DOHH2 (cell line): ENCODE measurements around the gene PRR23C.

Experiments
- H3F3A ChIP-seq: fragments of 200-600 bp; sonication (generic), shearing (Covaris generic); 2 replicates; pipeline ENCODE4 v1.6.0; 2016; ENCODE audit warnings: antibody characterized with exemption, mild to moderate bottlenecking; ENCODE audit not compliant: control insufficient read depth, insufficient read depth
- H3K27ac ChIP-seq: fragments of 200-600 bp; sonication (generic); 2 replicates; pipeline ENCODE4 v1.5.1; 2014; ENCODE audit warnings: low read depth, mild to moderate bottlenecking, low read length, moderate library complexity
- H3K27me3 ChIP-seq: fragments of 200-600 bp; sonication (generic); 2 replicates; pipeline ENCODE4 v1.6.1; 2014; ENCODE audit warnings: mild to moderate bottlenecking, low read length, mixed read lengths; ENCODE audit not compliant: control insufficient read depth
- H3K36me3 ChIP-seq: fragments of 200-600 bp; sonication (generic); 2 replicates; pipeline ENCODE4 v1.6.1; 2014; ENCODE audit warnings: mild to moderate bottlenecking, low read length, moderate library complexity, mixed read lengths; ENCODE audit not compliant: control insufficient read depth
- H3K4me1 ChIP-seq: fragments of 200-600 bp; sonication (generic); 2 replicates; pipeline ENCODE4 v1.6.1; 2014; ENCODE audit warnings: mild to moderate bottlenecking, low read length, mixed read lengths; ENCODE audit not compliant: control insufficient read depth
- H3K4me2 ChIP-seq: fragments of 200-600 bp; sonication (generic); 2 replicates; pipeline ENCODE4 v1.6.0; 2014; ENCODE audit warnings: mild to moderate bottlenecking, low read length, moderate library complexity
- H3K4me3 ChIP-seq: fragments of 200-600 bp; sonication (generic); 2 replicates; pipeline ENCODE4 v1.5.1; 2014; ENCODE audit warnings: mild to moderate bottlenecking, low read length, mixed read lengths
- H3K79me2 ChIP-seq: fragments of 200-600 bp; sonication (generic); 2 replicates; pipeline ENCODE4 v1.6.1; 2014; ENCODE audit warnings: mild to moderate bottlenecking, low read length, mixed read lengths; ENCODE audit not compliant: control insufficient read depth
- H3K9me2 ChIP-seq: fragments of 200-600 bp; sonication (generic); replicated peaks from 2 replicates; pipeline ENCODE4 v1.6.1; 2014; ENCODE audit warnings: mild to moderate bottlenecking, low read length, mixed read lengths; ENCODE audit not compliant: control insufficient read depth
- H3K9me3 ChIP-seq: fragments of 200-600 bp; sonication (generic); 2 replicates; pipeline ENCODE4 v1.6.1; 2014; ENCODE audit warnings: antibody characterized with exemption, low read length, mixed read lengths; ENCODE audit not compliant: control insufficient read depth, insufficient read depth
- H4K20me1 ChIP-seq: fragments of 200-600 bp; sonication (generic); 2 replicates; pipeline ENCODE4 v1.6.0; 2014; ENCODE audit warnings: low read depth, mild to moderate bottlenecking, antibody characterized with exemption, low read length, moderate library complexity; ENCODE audit not compliant: control insufficient read depth, insufficient read depth
- EZH2phosphoT487 ChIP-seq: fragments of 200-600 bp; sonication (generic); IDR thresholded peaks from 2 replicates; pipeline ENCODE4 v1.6.1; 2017; ENCODE audit warnings: borderline replicate concordance, mild to moderate bottlenecking, antibody characterized with exemption, low read length, moderate library complexity, mixed read lengths
- TF ChIP-seq, protein P1 (sequence below): fragments of 200-600 bp; sonication (generic); IDR thresholded peaks from one replicate; pipeline ENCODE4 v1.5.1; 2014; ENCODE audit warnings: antibody characterized with exemption, mild to moderate bottlenecking, low read depth, low read length; ENCODE audit not compliant: poor library complexity, severe bottlenecking

PRR23C gene

DNA sequence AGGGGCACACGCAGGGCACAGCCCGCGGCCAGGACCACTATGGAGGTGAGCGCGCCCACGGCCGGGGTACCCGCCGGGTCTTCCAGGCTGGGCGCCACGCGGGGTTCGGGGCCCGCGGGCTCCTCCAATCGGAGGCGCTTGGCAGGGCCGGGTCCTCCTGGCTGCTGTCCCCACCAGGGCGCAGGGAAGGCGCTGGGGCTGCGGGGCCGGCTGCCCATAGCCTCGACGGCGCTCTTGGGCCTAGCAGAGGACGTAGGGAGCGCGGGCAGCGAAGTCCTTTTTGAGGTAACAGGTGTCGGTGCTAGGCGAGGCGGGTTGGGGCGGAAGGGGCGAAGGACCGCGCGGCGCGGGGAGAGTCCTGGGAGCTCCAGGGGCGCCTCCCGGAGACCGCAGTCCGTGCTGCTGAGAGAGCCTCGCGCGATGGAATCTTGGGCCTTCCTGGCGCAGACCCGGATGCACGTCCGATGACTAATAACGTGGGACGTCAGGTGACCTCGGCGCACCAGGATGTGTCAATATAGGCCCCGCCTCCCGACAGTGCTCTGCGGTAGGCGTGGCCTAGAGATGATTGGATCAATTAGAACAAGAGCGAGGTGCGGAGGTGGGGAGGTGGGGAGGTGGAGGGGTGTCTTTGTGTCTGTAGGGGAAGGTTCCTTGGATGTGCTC is 38.5 kb downstream of the PRR23C start, which contains the start of gene PRR23A:
Gene PRR23A, minus strand, starts transcription at position 218 of the 666 bp plus-strand sequence. Its CDS starts 0 bp downstream, at position 218.
- no peak within 1 kb of the TSS for H3K4me2 ChIP-seq
- H3F3A ChIP-seq = no peaks in the 10 kb centered on the region
- H3K9me3 ChIP-seq = no peaks in the 10 kb centered on the region
- H3K36me3 ChIP-seq = no peaks in the 10 kb centered on the region
- H3K4me1 ChIP-seq = no peaks in the 10 kb centered on the region
- TF ChIP-seq, protein P1, sequence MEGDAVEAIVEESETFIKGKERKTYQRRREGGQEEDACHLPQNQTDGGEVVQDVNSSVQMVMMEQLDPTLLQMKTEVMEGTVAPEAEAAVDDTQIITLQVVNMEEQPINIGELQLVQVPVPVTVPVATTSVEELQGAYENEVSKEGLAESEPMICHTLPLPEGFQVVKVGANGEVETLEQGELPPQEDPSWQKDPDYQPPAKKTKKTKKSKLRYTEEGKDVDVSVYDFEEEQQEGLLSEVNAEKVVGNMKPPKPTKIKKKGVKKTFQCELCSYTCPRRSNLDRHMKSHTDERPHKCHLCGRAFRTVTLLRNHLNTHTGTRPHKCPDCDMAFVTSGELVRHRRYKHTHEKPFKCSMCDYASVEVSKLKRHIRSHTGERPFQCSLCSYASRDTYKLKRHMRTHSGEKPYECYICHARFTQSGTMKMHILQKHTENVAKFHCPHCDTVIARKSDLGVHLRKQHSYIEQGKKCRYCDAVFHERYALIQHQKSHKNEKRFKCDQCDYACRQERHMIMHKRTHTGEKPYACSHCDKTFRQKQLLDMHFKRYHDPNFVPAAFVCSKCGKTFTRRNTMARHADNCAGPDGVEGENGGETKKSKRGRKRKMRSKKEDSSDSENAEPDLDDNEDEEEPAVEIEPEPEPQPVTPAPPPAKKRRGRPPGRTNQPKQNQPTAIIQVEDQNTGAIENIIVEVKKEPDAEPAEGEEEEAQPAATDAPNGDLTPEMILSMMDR = no peak
- no peak for TF ChIP-seq EZH2phosphoT487
- H3K27me3 ChIP-seq = no peaks in the 10 kb centered on the region
- no peaks in the 10 kb centered on the region for H3K79me2 ChIP-seq
- H3K9me2 ChIP-seq = no peaks in the 10 kb centered on the region
- no peak within 1 kb of the TSS for H3K4me3 ChIP-seq
- no peaks in the 10 kb centered on the region for H4K20me1 ChIP-seq
- H3K27ac ChIP-seq = no peak within 1 kb of the TSS

DNA sequence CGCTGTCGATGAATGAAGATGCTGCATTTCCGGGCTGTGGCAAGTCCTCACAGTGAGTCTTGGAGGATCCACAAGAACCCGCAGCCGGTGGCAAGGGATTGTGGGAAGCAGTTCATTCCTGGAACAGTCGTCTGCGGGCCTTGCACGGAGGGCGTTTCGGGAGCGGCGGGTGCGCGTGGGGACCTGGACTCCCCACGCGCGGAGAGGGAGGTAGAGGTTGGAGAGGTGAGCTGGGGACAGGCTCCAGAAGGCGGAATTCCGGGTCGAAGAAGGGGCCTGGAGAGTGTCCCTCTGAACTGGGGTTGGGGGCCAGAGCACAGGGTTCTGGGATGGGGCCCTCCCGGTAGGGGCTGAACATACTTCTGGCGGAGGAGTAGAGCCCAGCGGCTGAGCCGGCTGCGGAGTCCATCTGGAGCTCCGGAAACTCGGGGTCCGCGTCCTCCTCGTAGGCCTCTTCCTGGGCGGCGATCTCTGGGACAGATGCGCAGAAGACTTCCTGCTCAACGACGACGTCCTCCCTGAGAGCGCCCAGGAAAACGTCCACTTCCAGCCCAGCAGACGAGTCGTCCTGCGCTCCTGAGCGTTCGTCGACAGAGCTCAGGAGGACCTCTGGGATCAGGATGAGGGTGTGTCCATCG is 39.2 kb downstream of the PRR23C start:
- Histone ChIP-seq H3K4me2 (no peak overlapping the region), H3K79me2 (no peaks in the 10 kb centered on the region), H3K36me3 (no peaks in the 10 kb centered on the region), H3K27me3 (no peaks in the 10 kb centered on the region), H3K4me1 (no peaks in the 10 kb centered on the region), H3K27ac (no peak overlapping the region), H3K9me3 (no peaks in the 10 kb centered on the region), H3K9me2 (no peaks in the 10 kb centered on the region), H3F3A (no peaks in the 10 kb centered on the region), H3K4me3 (no peak overlapping the region), H4K20me1 (no peaks in the 10 kb centered on the region)
- TF ChIP-seq, protein P1 = no peak
- no peak for TF ChIP-seq EZH2phosphoT487

- Histone ChIP-seq H3K79me2 (no peaks in the 10 kb centered on the region), H3K4me3 (no peak overlapping the region), H3K9me2 (no peaks in the 10 kb centered on the region; the same call in 1 of the 2 replicates), H3F3A (no peaks in the 10 kb centered on the region), H3K27me3 (peaks cover 10% of the 10 kb centered on the region), H3K4me2 (no peak overlapping the region), H4K20me1 (no peaks in the 10 kb centered on the region), H3K4me1 (no peaks in the 10 kb centered on the region), H3K9me3 (no peaks in the 10 kb centered on the region), H3K27ac (no peak overlapping the region), H3K36me3 (no peaks in the 10 kb centered on the region)
- no peak for TF ChIP-seq EZH2phosphoT487
- TF ChIP-seq, protein P1 = no peak
Observed at GRCh38 chr3:138995706-138996105, 49.0 kb downstream of the PRR23C start.
